ENCODE data around the gene RHCE.

Gene RHCE

GRCh38 chr1:25442178-25442577, 21.6 kb upstream of the RHCE start (continued):
- TF ChIP-seq ZBTB10 (tag by site-specific recombination; IDR thresholded peaks at IDR 0.05) (no peak), ZBTB17 (tag by site-specific recombination; IDR thresholded peaks at IDR 0.05) (peak; percentile 31; the same call in 1 of the 2 replicates), HIC1 (tag by site-specific recombination; IDR thresholded peaks at IDR 0.05) (0 out of 2 replicates have a peak, but pooled peaks have one; percentile 19), ZNF654 (tag by site-specific recombination; IDR thresholded peaks at IDR 0.05; ENCODE audit: low read depth) (peak; percentile 59), ZNF16 (tag by site-specific recombination; IDR thresholded peaks at IDR 0.05; ENCODE audit: low read depth) (no peak), ZNF629 (tag by site-specific recombination; IDR thresholded peaks at IDR 0.05) (peak; percentile 27; the same call in 1 of the 2 replicates), ZNF600 (tag by site-specific recombination; IDR thresholded peaks at IDR 0.05) (0 out of 2 replicates have a peak, but pooled peaks have one; percentile 46), ZNF26 (tag by site-specific recombination; IDR thresholded peaks at IDR 0.05) (no peak), ZNF571 (tag by site-specific recombination; IDR thresholded peaks at IDR 0.05) (no peak), ZNF404 (tag by site-specific recombination; IDR thresholded peaks at IDR 0.05) (no peak)

- no peak for TF ChIP-seq ZNF426 (tag by site-specific recombination; IDR thresholded peaks at IDR 0.05)
- ChIA-PET CTCF (interaction anchor here (0.7 kb wide), 1 partner anchor 105 kb away, joined by 3 read pairs; no protein-coding TSS in a partner anchor), POLR2A (no interaction called here)
- Histone ChIP-seq H3K4me3 (ENCODE audit: low read depth, low read length) (no peak overlapping the region), H3K27ac (ENCODE audit: extremely low read depth, low read depth, low read length) (no peak overlapping the region), H3K9me3 (ENCODE audit: control insufficient read depth, insufficient read depth, low read depth, low read length) (no peaks in the 10 kb centered on the region), H3K36me3 (ENCODE audit: control insufficient read depth in 2 of 2, insufficient read depth in 1 of 2, low read length in 2 of 2) (peaks cover 0 to 4% of the 10 kb centered on the region in 2 experiments; a peak in 2 of 3 replicates), H3K4me1 (ENCODE audit: control insufficient read depth, insufficient read depth, low read length) (peaks cover 20% of the 10 kb centered on the region)
These were observed 18.7 kb upstream of the RHCE start for GRCh38 chr1:25439287-25439686.

GRCh38 chr1:25437672-25438071, 17.0 kb upstream of the RHCE start:
- Histone ChIP-seq H3K4me1 (ENCODE audit: control insufficient read depth, insufficient read depth, low read length) (peaks cover 33% of the 10 kb centered on the region), H3K9me3 (ENCODE audit: control insufficient read depth, insufficient read depth, low read depth, low read length) (no peaks in the 10 kb centered on the region), H3K36me3 (ENCODE audit: control insufficient read depth in 2 of 2, insufficient read depth in 1 of 2, low read length in 2 of 2) (peaks cover 0 to 4% of the 10 kb centered on the region in 2 experiments; a peak in 2 of 3 replicates), H3K27ac (ENCODE audit: extremely low read depth, low read depth, low read length) (no peak overlapping the region), H3K4me3 (ENCODE audit: low read depth, low read length) (no peak overlapping the region)
- TF ChIP-seq ZNF404 (tag by site-specific recombination; IDR thresholded peaks at IDR 0.05) (no peak), ZNF121 (tag by site-specific recombination; IDR thresholded peaks at IDR 0.05) (0 out of 2 replicates have a peak, but pooled peaks have one; percentile 54)
- POLR2A ChIA-PET, result no interaction called here
- CTCF ChIA-PET, result interaction anchor here (0.6 to 0.8 kb wide), 2 partner anchors 83 to 824 kb away, joined by 3 to 4 read pairs; no protein-coding TSS in a partner anchor

Data from HEK293 (cell line).